Activated T-cell treated with anti-CD3 and anti-CD28 coated beads, Interleukin-2, amount 50 U/mL, for 4 hours (primary cell): Measurements from ENCODE around the gene TUBA1C. TPM values are rescaled to one million over a fixed set of nuclear protein-coding genes. Genes with fewer than 3 reads are reported as not detected.
A peak's percentile ranks its signal among the peaks of the same experiment; 100 is the strongest.

Source experiments
- ATAC-seq, 2 donors: fragments of 200-7000 bp; cut with Tn5 transposase; one replicate each; pipeline ENCODE4 v1.10.0; 2021
- DNase-seq: peaks from one replicate; pipeline ENCODE4 v3.0.0-alpha.2; 2020
- H3K27me3 Mint-ChIP-seq: one replicate; pipeline ENCODE4 v1.8.0; 2021; ENCODE audit warnings: low read depth, mixed read lengths
- H3K36me3 Mint-ChIP-seq: one replicate; pipeline ENCODE4 v1.8.0; 2022; ENCODE audit warnings: mixed read lengths; ENCODE audit not compliant: insufficient read depth
- H3K4me1 Mint-ChIP-seq: one replicate; pipeline ENCODE4 v1.8.0; 2021; ENCODE audit warnings: low read depth, mixed read lengths
- H3K4me3 Mint-ChIP-seq: one replicate; pipeline ENCODE4 v1.8.0; 2021; ENCODE audit warnings: mild to moderate bottlenecking, moderate library complexity, mixed read lengths
- H3K9me3 Mint-ChIP-seq: one replicate; pipeline ENCODE4 v1.8.0; 2021; ENCODE audit warnings: mixed read lengths
- total RNA-seq, 3 donors: library from RNA; stranded (reverse); gene quantifications; one replicate each; pipeline ENCODE4 v1.2.1, GENCODE V29; 2021

The TUBA1C gene
- total RNA-seq: 100 to 1,000 TPM; 529 to 597 (median 572) TPM

GRCh38 chr12:49264873-49265792, at the start of gene TUBA1C:
TUBA1C (plus strand) TSS chr12:49265082; CDS start chr12:49265182, 100 bp downstream.
- peak within 1 kb of the TSS; percentile 97 for H3K4me3 Mint-ChIP-seq
- peaks cover 24% of the 10 kb centered on the region for H3K36me3 Mint-ChIP-seq
- DNase-seq (peak; percentile 88), ATAC-seq (peak; percentile 92 to 93)
- H3K9me3 Mint-ChIP-seq: no peaks in the 10 kb centered on the region
- H3K27me3 Mint-ChIP-seq: no peaks in the 10 kb centered on the region
- H3K4me1 Mint-ChIP-seq: peaks cover 26% of the 10 kb centered on the region

- H3K27me3 Mint-ChIP-seq: no peaks in the 10 kb centered on the region
- DNase-seq (no peak), ATAC-seq (no peak)
- H3K36me3 Mint-ChIP-seq: no peaks in the 10 kb centered on the region
- H3K4me3 Mint-ChIP-seq: no peak overlapping the region
- H3K9me3 Mint-ChIP-seq: no peaks in the 10 kb centered on the region
- no peaks in the 10 kb centered on the region for H3K4me1 Mint-ChIP-seq
Observed at GRCh38 chr12:49219417-49220026, 45.4 kb upstream of the TUBA1C start.

GRCh38 chr12:49220972-49221371, 43.9 kb upstream of the TUBA1C start:
- no peaks in the 10 kb centered on the region for H3K4me1 Mint-ChIP-seq
- no peak for DNase-seq
- H3K36me3 Mint-ChIP-seq: no peaks in the 10 kb centered on the region
- no peak for ATAC-seq
- no peaks in the 10 kb centered on the region for H3K9me3 Mint-ChIP-seq
- H3K4me3 Mint-ChIP-seq: no peak overlapping the region
- H3K27me3 Mint-ChIP-seq: no peaks in the 10 kb centered on the region

GRCh38 chr12:49223122-49223521, 41.8 kb upstream of the TUBA1C start:
- Mint-ChIP-seq H3K36me3 (no peaks in the 10 kb centered on the region), H3K4me1 (no peaks in the 10 kb centered on the region), H3K4me3 (no peak overlapping the region), H3K9me3 (no peaks in the 10 kb centered on the region), H3K27me3 (no peaks in the 10 kb centered on the region)
- DNase-seq: no peak
- ATAC-seq: no peak

GRCh38 chr12:49223590-49224369, 41.1 kb upstream of the TUBA1C start:
- DNase-seq: no peak
- H3K27me3 Mint-ChIP-seq: no peaks in the 10 kb centered on the region

GRCh38 chr12:49225576-49226166, 39.2 kb upstream of the TUBA1C start:
- Mint-ChIP-seq H3K27me3 (no peaks in the 10 kb centered on the region), H3K36me3 (no peaks in the 10 kb centered on the region), H3K9me3 (no peaks in the 10 kb centered on the region), H3K4me3 (no peak overlapping the region), H3K4me1 (no peaks in the 10 kb centered on the region)
- no peak for DNase-seq
- no peak for ATAC-seq

More at GRCh38 chr12:49223590-49224369, 41.1 kb upstream of the TUBA1C start:
- Mint-ChIP-seq H3K9me3 (no peaks in the 10 kb centered on the region), H3K4me1 (no peaks in the 10 kb centered on the region), H3K36me3 (no peaks in the 10 kb centered on the region), H3K4me3 (no peak overlapping the region)
- ATAC-seq: no peak

GRCh38 chr12:49227713-49228112, 37.2 kb upstream of the TUBA1C start:
- ATAC-seq (no peak), DNase-seq (no peak)
- no peaks in the 10 kb centered on the region for H3K9me3 Mint-ChIP-seq
- no peak overlapping the region for H3K4me3 Mint-ChIP-seq
- no peaks in the 10 kb centered on the region for H3K27me3 Mint-ChIP-seq
- H3K4me1 Mint-ChIP-seq: no peaks in the 10 kb centered on the region
- H3K36me3 Mint-ChIP-seq: no peaks in the 10 kb centered on the region

GRCh38 chr12:49228653-49229052, 36.2 kb upstream of the TUBA1C start:
- Mint-ChIP-seq H3K4me3 (no peak overlapping the region), H3K9me3 (no peaks in the 10 kb centered on the region), H3K36me3 (no peaks in the 10 kb centered on the region), H3K4me1 (no peaks in the 10 kb centered on the region), H3K27me3 (no peaks in the 10 kb centered on the region)
- ATAC-seq: no peak
- DNase-seq: no peak

GRCh38 chr12:49230176-49230804, 34.6 kb upstream of the TUBA1C start:
- DNase-seq (no peak), ATAC-seq (no peak)
- Mint-ChIP-seq H3K36me3 (no peaks in the 10 kb centered on the region), H3K4me3 (no peak overlapping the region), H3K9me3 (no peaks in the 10 kb centered on the region), H3K27me3 (no peaks in the 10 kb centered on the region), H3K4me1 (peaks cover 5% of the 10 kb centered on the region)

- ATAC-seq (no peak), DNase-seq (no peak)
- peaks cover 6% of the 10 kb centered on the region for H3K4me1 Mint-ChIP-seq
- no peaks in the 10 kb centered on the region for H3K27me3 Mint-ChIP-seq
- no peaks in the 10 kb centered on the region for H3K9me3 Mint-ChIP-seq
- no peaks in the 10 kb centered on the region for H3K36me3 Mint-ChIP-seq
- no peak overlapping the region for H3K4me3 Mint-ChIP-seq
Observed at GRCh38 chr12:49230805-49231194, 34.1 kb upstream of the TUBA1C start.

- ATAC-seq (no peak), DNase-seq (no peak)
- H3K27me3 Mint-ChIP-seq: no peaks in the 10 kb centered on the region
- H3K4me3 Mint-ChIP-seq: no peak overlapping the region
- H3K9me3 Mint-ChIP-seq: no peaks in the 10 kb centered on the region
- no peaks in the 10 kb centered on the region for H3K36me3 Mint-ChIP-seq
- H3K4me1 Mint-ChIP-seq: peaks cover 13% of the 10 kb centered on the region
Observed at GRCh38 chr12:49231878-49232655, 32.8 kb upstream of the TUBA1C start.

- DNase-seq: no peak
- peak overlapping the region; percentile 47 for H3K4me3 Mint-ChIP-seq
Observed at GRCh38 chr12:49232940-49233841, 31.7 kb upstream of the TUBA1C start.

More at GRCh38 chr12:49232940-49233841, 31.7 kb upstream of the TUBA1C start:
- H3K27me3 Mint-ChIP-seq: no peaks in the 10 kb centered on the region
- no peak for ATAC-seq
- no peaks in the 10 kb centered on the region for H3K9me3 Mint-ChIP-seq
- peaks cover 13% of the 10 kb centered on the region for H3K4me1 Mint-ChIP-seq
- H3K36me3 Mint-ChIP-seq: no peaks in the 10 kb centered on the region
